Vagina (tissue), 2 donors: ENCODE measurements around the gene BRD3. TPM values are rescaled to one million over a fixed set of nuclear protein-coding genes. Genes with fewer than 3 reads are reported as not detected.

Source experiments
- DNase-seq, 2 donors: peaks; one replicate each; pipeline ENCODE4 v3.0.0-alpha.2; 2017; ENCODE audit errors: extremely low spot score in 2 of 2
- H3K27ac ChIP-seq: fragments of 200-600 bp; sonication (generic); one replicate; pipeline ENCODE4 v1.5.1; 2019
- H3K27me3 ChIP-seq: fragments of 200-600 bp; sonication (generic); one replicate; pipeline ENCODE4 v1.5.1; 2019
- H3K36me3 ChIP-seq, 2 donors: fragments of 200-600 bp; sonication (generic); one replicate each; pipeline ENCODE4 v1.5.1; 2017 to 2019
- H3K4me1 ChIP-seq: fragments of 200-600 bp; sonication (generic); one replicate; pipeline ENCODE4 v1.5.1; 2019
- H3K4me3 ChIP-seq, 2 donors: fragments of 200-600 bp; sonication (generic); 1 replicate in 1 of 2; 2 replicates in 1 of 2; pipeline ENCODE4 v1.5.1; 2016 to 2019
- H3K9me3 ChIP-seq: fragments of 200-600 bp; sonication (generic); one replicate; pipeline ENCODE4 v1.5.1; 2019
- POLR2A ChIP-seq, 2 donors: fragments of 450-650 bp; IDR thresholded peaks; one replicate each; pipeline ENCODE4 v1.6.1; 2017; ENCODE audit warnings: antibody characterized with exemption in 2 of 2, mild to moderate bottlenecking in 2 of 2, moderate library complexity in 2 of 2
- POLR2AphosphoS5 ChIP-seq, 2 donors: sonication (generic); formaldehyde crosslinking; IDR thresholded peaks; one replicate each; pipeline ENCODE4 v1.9.0; 2017; ENCODE audit warnings: antibody characterized with exemption in 2 of 2, mild to moderate bottlenecking in 2 of 2, low read depth in 1 of 2; ENCODE audit not compliant: insufficient read depth in 1 of 2
- intact Hi-C: fragments of 100-400 bp; cut with DNase I; formaldehyde crosslinking; loops from one replicate; pipeline ENCODE4 v1.15.1; 2023
- total RNA-seq: library from RNA; depleted of rRNA; stranded (reverse); fragments of >200 nt; gene quantifications from one replicate; pipeline ENCODE4 v1.2.3, GENCODE V29; 2016
- TF ChIP-seq, protein P1 (sequence below), 3 experiments: fragments of 450-650 bp in 2 of 3; fragments of 200-600 bp in 1 of 3; sonication (generic) in 1 of 3; IDR thresholded peaks; one replicate each; pipeline ENCODE4 v1.5.1; 2017 to 2019; ENCODE audit warnings: antibody characterized with exemption in 3 of 3, mild to moderate bottlenecking in 2 of 3, moderate library complexity in 2 of 3

BRD3 gene
- total RNA-seq, 1 donor from 2014 or later: 20.4 TPM

- H3K36me3 ChIP-seq: no peaks in the 10 kb centered on the region
- no peak for DNase-seq
- TF ChIP-seq POLR2AphosphoS5 (IDR thresholded peaks at IDR 0.05; ENCODE audit: insufficient read depth in 1 of 2, low read depth in 1 of 2): no peak
- TF ChIP-seq POLR2A (IDR thresholded peaks at IDR 0.05): no peak
- TF ChIP-seq, protein P1, sequence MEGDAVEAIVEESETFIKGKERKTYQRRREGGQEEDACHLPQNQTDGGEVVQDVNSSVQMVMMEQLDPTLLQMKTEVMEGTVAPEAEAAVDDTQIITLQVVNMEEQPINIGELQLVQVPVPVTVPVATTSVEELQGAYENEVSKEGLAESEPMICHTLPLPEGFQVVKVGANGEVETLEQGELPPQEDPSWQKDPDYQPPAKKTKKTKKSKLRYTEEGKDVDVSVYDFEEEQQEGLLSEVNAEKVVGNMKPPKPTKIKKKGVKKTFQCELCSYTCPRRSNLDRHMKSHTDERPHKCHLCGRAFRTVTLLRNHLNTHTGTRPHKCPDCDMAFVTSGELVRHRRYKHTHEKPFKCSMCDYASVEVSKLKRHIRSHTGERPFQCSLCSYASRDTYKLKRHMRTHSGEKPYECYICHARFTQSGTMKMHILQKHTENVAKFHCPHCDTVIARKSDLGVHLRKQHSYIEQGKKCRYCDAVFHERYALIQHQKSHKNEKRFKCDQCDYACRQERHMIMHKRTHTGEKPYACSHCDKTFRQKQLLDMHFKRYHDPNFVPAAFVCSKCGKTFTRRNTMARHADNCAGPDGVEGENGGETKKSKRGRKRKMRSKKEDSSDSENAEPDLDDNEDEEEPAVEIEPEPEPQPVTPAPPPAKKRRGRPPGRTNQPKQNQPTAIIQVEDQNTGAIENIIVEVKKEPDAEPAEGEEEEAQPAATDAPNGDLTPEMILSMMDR (IDR thresholded peaks at IDR 0.05): no peak
- H3K4me1 ChIP-seq: no peaks in the 10 kb centered on the region
- no peaks in the 10 kb centered on the region for H3K9me3 ChIP-seq
- no peaks in the 10 kb centered on the region for H3K27me3 ChIP-seq
- no peak overlapping the region for H3K4me3 ChIP-seq
- no peak overlapping the region for H3K27ac ChIP-seq
- intact Hi-C loops: no loop called here
Measured at GRCh38 chr9:134100040-134100439, 32.2 kb upstream of the BRD3 start.

DNA sequence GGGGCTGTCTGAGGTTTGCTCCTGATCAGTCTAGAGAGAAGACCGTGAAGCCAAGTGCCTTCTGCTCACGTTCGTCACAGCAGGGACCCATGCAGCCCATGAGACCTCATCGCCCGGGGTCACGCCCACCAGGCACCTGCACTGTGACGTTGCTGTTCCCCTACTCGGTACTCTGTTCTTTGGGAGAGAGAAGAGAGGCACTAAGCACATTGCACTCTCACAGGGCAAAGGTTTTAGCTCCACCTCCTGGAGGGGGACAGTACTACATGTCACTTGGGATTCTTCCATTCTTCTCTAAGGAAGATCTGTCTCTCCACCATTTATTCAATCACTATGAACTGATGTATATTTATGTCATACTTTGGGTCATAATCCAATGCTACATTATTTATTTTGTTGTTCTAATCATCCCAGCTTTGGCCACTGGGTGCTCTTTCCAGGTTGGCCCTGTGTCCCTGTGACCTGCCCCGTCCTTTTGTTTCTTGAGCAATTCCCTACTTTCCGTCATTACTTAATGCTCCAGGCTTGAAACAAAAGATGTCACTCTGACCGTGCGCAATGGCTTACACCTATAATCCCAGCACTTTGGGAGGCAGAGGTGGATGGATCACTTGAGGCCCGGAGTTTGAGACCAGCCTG lies 31.4 kb upstream of the BRD3 start:
- no peak for TF ChIP-seq POLR2AphosphoS5 (IDR thresholded peaks at IDR 0.05; ENCODE audit: insufficient read depth in 1 of 2, low read depth in 1 of 2)
- TF ChIP-seq, protein P1 (IDR thresholded peaks at IDR 0.05): peak in 1 of 3 experiments; percentile 40
- no peaks in the 10 kb centered on the region for H3K4me1 ChIP-seq
- no peaks in the 10 kb centered on the region for H3K9me3 ChIP-seq
- intact Hi-C loops: no loop called here
- no peaks in the 10 kb centered on the region for H3K36me3 ChIP-seq
- H3K27me3 ChIP-seq: no peaks in the 10 kb centered on the region
- DNase-seq: no peak
- H3K4me3 ChIP-seq: no peak overlapping the region
- no peak overlapping the region for H3K27ac ChIP-seq

DNA sequence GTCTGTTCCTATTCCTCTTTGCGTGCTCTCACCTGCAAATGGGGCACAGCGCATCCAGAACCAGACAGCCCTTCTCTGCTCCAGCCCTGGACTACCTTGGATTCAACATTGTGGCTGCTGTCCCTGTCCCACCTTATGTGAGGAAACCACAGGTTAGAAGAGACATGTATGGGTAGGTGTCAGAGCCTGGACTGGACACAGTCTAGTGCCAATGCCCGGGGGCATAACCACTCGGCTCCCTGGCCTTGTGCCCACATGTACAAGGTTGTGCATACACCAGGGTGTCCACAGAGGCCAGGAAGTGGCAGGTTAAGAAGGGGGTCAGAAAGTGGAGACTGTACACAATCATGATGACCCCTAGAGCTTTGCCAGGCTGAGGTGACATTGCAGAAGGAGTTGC lies 22.1 kb upstream of the BRD3 start:
- no peak overlapping the region for H3K4me3 ChIP-seq
- TF ChIP-seq, protein P1 (IDR thresholded peaks at IDR 0.05): no peak
- TF ChIP-seq POLR2A (IDR thresholded peaks at IDR 0.05): no peak
- TF ChIP-seq POLR2AphosphoS5 (IDR thresholded peaks at IDR 0.05; ENCODE audit: insufficient read depth in 1 of 2, low read depth in 1 of 2): no peak
- H3K9me3 ChIP-seq: no peaks in the 10 kb centered on the region
- H3K4me1 ChIP-seq: no peaks in the 10 kb centered on the region
- no peak for DNase-seq
- intact Hi-C loops: no loop called here
- no peaks in the 10 kb centered on the region for H3K27me3 ChIP-seq
- no peak overlapping the region for H3K27ac ChIP-seq
- no peaks in the 10 kb centered on the region for H3K36me3 ChIP-seq

- TF ChIP-seq, protein P1 (IDR thresholded peaks at IDR 0.05): no peak
- TF ChIP-seq POLR2A (IDR thresholded peaks at IDR 0.05) (no peak), POLR2AphosphoS5 (IDR thresholded peaks at IDR 0.05; ENCODE audit: insufficient read depth in 1 of 2, low read depth in 1 of 2) (no peak)
- H3K9me3 ChIP-seq: no peaks in the 10 kb centered on the region
- intact Hi-C loops: no loop called here
Measured at GRCh38 chr9:134088063-134088725, 20.4 kb upstream of the BRD3 start.

DNA sequence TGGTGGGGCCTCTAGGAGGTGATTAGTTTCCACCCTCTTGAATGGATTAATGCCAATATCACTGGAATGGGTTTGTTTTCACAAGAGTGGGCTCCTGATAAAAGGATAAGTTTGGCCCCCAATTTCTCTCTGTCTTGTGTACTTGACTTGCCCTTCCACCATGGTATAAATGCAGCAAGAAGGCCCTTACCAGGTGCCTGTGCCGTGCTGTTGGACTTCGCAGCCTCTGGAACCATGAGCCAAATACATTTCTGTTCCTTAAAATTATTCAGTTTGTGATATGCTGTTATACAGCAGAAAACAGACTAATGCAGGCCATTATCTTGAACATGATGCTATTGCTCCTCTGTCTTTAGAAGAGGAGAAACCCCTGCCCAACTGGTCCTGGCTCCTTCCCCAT lies 17.8 kb upstream of the BRD3 start:
- no peak overlapping the region for H3K27ac ChIP-seq
- no peaks in the 10 kb centered on the region for H3K27me3 ChIP-seq
- no peak for DNase-seq
- TF ChIP-seq POLR2AphosphoS5 (IDR thresholded peaks at IDR 0.05; ENCODE audit: insufficient read depth in 1 of 2, low read depth in 1 of 2): no peak
- TF ChIP-seq, protein P1 (IDR thresholded peaks at IDR 0.05): no peak
- TF ChIP-seq POLR2A (IDR thresholded peaks at IDR 0.05): no peak
- no peaks in the 10 kb centered on the region for H3K4me1 ChIP-seq
- intact Hi-C loops: no loop called here
- H3K4me3 ChIP-seq: no peak overlapping the region
- H3K36me3 ChIP-seq: no peaks in the 10 kb centered on the region
- H3K9me3 ChIP-seq: no peaks in the 10 kb centered on the region

More at GRCh38 chr9:134088063-134088725, 20.4 kb upstream of the BRD3 start:
- Histone ChIP-seq H3K4me1 (no peaks in the 10 kb centered on the region), H3K27ac (no peak overlapping the region), H3K36me3 (no peaks in the 10 kb centered on the region), H3K4me3 (no peak overlapping the region), H3K27me3 (no peaks in the 10 kb centered on the region)
- DNase-seq: no peak
